ENCODE data around the gene ZNF680.

- TF ChIP-seq POLR2AphosphoS5 (IDR thresholded peaks at IDR 0.05; ENCODE audit: low read depth, low read length), result no peak
- no peak for TF ChIP-seq POLR2A (IDR thresholded peaks at IDR 0.05; ENCODE audit: low read depth, low read length)
- TF ChIP-seq TAF1 (IDR thresholded peaks at IDR 0.05; ENCODE audit: low read depth, low read length), result no peak
- TF ChIP-seq SPI1 (IDR thresholded peaks at IDR 0.05; ENCODE audit: low read depth, low read length), result no peak
Observed at GRCh38 chr7:64509583-64509982, 53.3 kb downstream of the ZNF680 start.
